Testis (tissue), 2 donors: Measurements from ENCODE around the gene LDLRAD4.

Experiments
- CTCF ChIP-seq, 3 experiments: fragments of 450-650 bp in 2 of 3; fragments of 200-600 bp in 1 of 3; sonication (generic) in 1 of 3; IDR thresholded peaks; one replicate each; pipeline ENCODE4 v1.5.1; 2016 to 2019; ENCODE audit warnings: antibody characterized with exemption in 3 of 3, mild to moderate bottlenecking in 2 of 3, moderate library complexity in 1 of 3
- POLR2A ChIP-seq: fragments of 450-650 bp; IDR thresholded peaks from one replicate; pipeline ENCODE4 v1.6.1; 2017; ENCODE audit warnings: antibody characterized with exemption, mild to moderate bottlenecking, moderate library complexity

GRCh38 chr18:13491138-13491537, 272.6 kb downstream of the LDLRAD4 start:
- TF ChIP-seq CTCF (IDR thresholded peaks at IDR 0.05), result no peak
- no peak for TF ChIP-seq POLR2A
